ENCODE data around the gene ZNF341. TPM values are rescaled to one million over a fixed set of nuclear protein-coding genes. Genes with fewer than 3 reads are reported as not detected.
A peak's percentile ranks its signal among the peaks of the same experiment; 100 is the strongest.
"Not testable (repeated sequence)": the region's sequence is repeated elsewhere in the genome, so short reads cannot be mapped to it uniquely, and the experiment has no call there.

ZNF341 gene
- total and polyA plus RNA-seq, 10 donors: 2.3 to 6.7 (median 4.5) TPM

- 97 to 98% (median 97%) methylated on average over 17 to 31 of the region's 31 CpGs for WGBS, 5 donors
- Histone ChIP-seq H3K4me1 (peaks cover 8 to 46% (median 23%) of the 10 kb centered on the region in 6 donors), H3K27ac (no peak overlapping the region), H3K9me3 (no peaks in the 10 kb centered on the region), H3K4me3 (no peak overlapping the region), H3K36me3 (peaks cover 0 to 37% (median 11%) of the 10 kb centered on the region in 6 donors), H3K27me3 (replicated peaks in 1 of 7) (no peaks in the 10 kb centered on the region)
- TF ChIP-seq POLR2AphosphoS5 (IDR thresholded peaks at IDR 0.05): no peak
- TF ChIP-seq POLR2A (IDR thresholded peaks at IDR 0.05): no peak
- TF ChIP-seq CTCF (IDR thresholded peaks at IDR 0.05 in 8 of 11, conservative IDR thresholded peaks at IDR 0.05 in 3 of 11): no peak
- DNase-seq: no peak
- intact Hi-C loops (cut with DNase I; ENCODE audit: low total_unique reads): no loop called here
Measured at GRCh38 chr20:33791021-33791420, 59.2 kb downstream of the ZNF341 start.

GRCh38 chr20:33791540-33791939 is 59.7 kb downstream of the ZNF341 start:
- Histone ChIP-seq H3K36me3 (peaks cover 0 to 37% (median 11%) of the 10 kb centered on the region in 6 donors), H3K4me3 (no peak overlapping the region), H3K9me3 (no peaks in the 10 kb centered on the region), H3K4me1 (peaks cover 8 to 41% (median 20%) of the 10 kb centered on the region in 6 donors), H3K27ac (no peak overlapping the region), H3K27me3 (replicated peaks in 1 of 7) (no peaks in the 10 kb centered on the region)
- WGBS, 5 donors: 90 to 95% (median 94%) methylated on average over 4 to 9 of the region's 9 CpGs
- no peak for DNase-seq
- intact Hi-C loops (cut with DNase I; ENCODE audit: low total_unique reads): no loop called here
- no peak for TF ChIP-seq POLR2A (IDR thresholded peaks at IDR 0.05)
- no peak for TF ChIP-seq CTCF (IDR thresholded peaks at IDR 0.05 in 8 of 11, conservative IDR thresholded peaks at IDR 0.05 in 3 of 11)
- no peak for TF ChIP-seq POLR2AphosphoS5 (IDR thresholded peaks at IDR 0.05)

GRCh38 chr20:33791959-33792597 is 60.3 kb downstream of the ZNF341 start:
- Histone ChIP-seq H3K4me3 (no peak overlapping the region), H3K9me3 (no peaks in the 10 kb centered on the region), H3K27me3 (replicated peaks in 1 of 7) (no peaks in the 10 kb centered on the region), H3K4me1 (peaks cover 5 to 36% (median 18%) of the 10 kb centered on the region in 6 donors), H3K36me3 (peaks cover 0 to 37% (median 11%) of the 10 kb centered on the region in 6 donors), H3K27ac (peak overlapping the region in 6 of 8 donors; percentile 43 to 75 (median 68))
- intact Hi-C loops (cut with DNase I; ENCODE audit: low total_unique reads): no loop called here
- DNase-seq: peak; percentile 79
- TF ChIP-seq POLR2A (IDR thresholded peaks at IDR 0.05) (no peak), CTCF (IDR thresholded peaks at IDR 0.05 in 8 of 11, conservative IDR thresholded peaks at IDR 0.05 in 3 of 11) (peak; percentile 70 to 92 (median 84)), POLR2AphosphoS5 (IDR thresholded peaks at IDR 0.05) (peak in 1 of 3 donors; percentile 2)
- 68 to 86% (median 74%) methylated on average over 9 to 13 of the region's 13 CpGs for WGBS, 5 donors

- Histone ChIP-seq H3K27ac (peak overlapping the region in 7 of 8 donors; percentile 33 to 75 (median 66)), H3K4me1 (peaks cover under 1 to 31% (median 13%) of the 10 kb centered on the region in 6 donors), H3K36me3 (peaks cover 0 to 37% (median 11%) of the 10 kb centered on the region in 6 donors), H3K4me3 (peak overlapping the region in 1 of 8 donors; percentile 11)
- 58 to 71% (median 66%) methylated on average over 3 of the region's 3 CpGs for WGBS, 5 donors
- H3K27me3 ChIP-seq (replicated peaks in 1 of 7); intact Hi-C loops (cut with DNase I; ENCODE audit: low total_unique reads); H3K9me3 ChIP-seq; DNase-seq: not testable (repeated sequence)
Measured at GRCh38 chr20:33792598-33792989, 60.8 kb downstream of the ZNF341 start.

Measured in spleen (tissue), 11 donors.